HG02885 (cell line): ENCODE results near the gene MACROD1.

Experiments
- ATAC-seq: cut with Tn5 transposase; IDR thresholded peaks from one replicate; pipeline ENCODE4 v1.9.1; 2021; ENCODE audit warnings: mild to moderate bottlenecking; ENCODE audit not compliant: unreplicated experiment, poor library complexity

Gene MACROD1

DNA sequence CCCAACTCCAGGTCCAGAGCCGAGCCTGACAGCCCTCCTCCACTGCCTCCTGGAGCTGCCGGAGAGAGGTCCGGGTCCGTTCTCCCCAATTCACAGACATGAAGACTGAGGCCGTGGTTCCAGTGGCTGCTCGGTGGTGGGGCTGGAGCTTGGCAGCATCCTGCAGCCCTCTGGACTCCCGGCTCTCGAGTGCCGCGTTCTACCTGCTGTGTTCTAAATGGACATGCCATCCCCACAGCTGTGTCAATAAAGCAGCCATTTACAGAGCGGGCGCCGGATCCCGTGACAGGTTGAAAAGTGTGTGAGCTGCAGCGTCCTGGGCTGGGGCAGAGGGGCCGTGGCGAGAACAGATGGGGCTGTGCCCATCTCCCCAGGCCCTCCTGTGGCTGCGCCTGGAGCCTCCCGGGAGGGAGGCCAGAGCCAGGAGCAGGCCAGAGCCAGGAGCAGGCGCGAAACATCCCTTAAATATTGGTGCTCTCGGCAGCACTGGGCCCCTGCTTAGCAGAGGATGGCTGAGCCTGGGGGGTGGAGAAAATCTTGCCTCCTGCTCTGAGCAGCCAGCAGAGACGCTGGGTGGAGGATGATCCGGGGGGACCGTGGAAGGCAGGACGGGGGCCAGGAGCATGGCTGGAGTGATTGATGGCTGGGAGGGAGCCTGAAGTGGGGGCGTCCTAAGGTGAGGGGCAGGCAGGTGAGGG, 84.0 kb downstream of the MACROD1 start:
- no peak for ATAC-seq

DNA sequence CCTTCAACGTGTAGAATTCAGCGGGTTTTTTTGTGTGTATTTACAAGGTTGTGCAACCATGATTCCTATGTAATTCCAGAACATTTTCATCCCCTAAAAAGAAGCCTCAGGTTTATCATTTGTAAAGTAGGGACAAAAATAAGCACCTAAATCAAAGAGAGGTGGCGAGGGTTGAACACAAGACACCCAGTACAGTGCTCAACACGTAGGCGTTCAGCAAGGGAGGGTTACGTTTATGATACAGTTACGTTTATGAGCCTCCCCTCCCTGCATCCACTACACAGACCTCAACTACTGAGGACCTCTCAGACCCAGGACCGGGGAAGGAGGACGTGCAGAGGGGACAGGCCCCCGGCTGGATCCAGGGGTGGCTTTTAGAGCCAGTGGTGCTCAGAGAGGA, 85.5 kb downstream of the MACROD1 start:
- ATAC-seq = no peak

DNA sequence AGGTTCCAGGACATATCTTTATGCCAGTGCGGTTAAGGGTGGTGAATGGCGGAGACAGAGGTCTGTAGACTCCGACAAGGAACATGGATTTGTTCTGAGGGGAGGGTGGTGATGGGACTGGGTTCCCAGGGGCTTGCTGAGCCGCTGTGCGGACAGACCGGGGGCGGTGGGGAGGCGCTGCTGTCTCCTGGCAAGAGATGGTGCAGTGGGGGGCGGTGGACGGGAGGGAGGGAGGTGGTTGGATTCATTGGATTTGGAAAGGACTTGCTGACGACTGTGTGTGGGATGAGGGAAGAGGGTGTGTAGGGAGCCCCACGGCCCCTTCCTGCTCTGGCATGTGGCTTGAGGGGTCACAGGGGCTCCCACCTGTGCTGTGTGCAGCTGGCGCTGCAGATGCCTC, 87.0 kb downstream of the MACROD1 start:
- ATAC-seq = no peak

DNA sequence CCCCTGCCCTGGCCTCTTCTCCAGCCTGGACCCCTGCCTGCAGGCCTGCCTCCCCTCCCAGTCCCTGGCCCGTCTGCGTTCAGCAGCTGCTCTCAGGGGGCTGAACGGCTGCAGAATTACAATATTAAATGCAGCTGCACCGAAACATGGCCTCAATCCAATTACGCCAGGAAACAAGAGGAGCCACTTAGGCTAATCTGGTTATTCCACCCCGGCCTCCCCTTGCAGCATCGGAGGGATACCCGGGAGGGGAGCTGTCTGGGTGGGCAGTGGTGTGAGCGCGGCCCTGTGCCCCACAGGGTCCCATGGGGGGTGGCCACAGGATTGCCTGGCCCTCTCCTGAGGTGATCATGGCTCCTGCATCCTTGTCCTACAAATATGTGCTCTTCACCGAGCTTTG, 87.6 kb downstream of the MACROD1 start:
- ATAC-seq = no peak

DNA sequence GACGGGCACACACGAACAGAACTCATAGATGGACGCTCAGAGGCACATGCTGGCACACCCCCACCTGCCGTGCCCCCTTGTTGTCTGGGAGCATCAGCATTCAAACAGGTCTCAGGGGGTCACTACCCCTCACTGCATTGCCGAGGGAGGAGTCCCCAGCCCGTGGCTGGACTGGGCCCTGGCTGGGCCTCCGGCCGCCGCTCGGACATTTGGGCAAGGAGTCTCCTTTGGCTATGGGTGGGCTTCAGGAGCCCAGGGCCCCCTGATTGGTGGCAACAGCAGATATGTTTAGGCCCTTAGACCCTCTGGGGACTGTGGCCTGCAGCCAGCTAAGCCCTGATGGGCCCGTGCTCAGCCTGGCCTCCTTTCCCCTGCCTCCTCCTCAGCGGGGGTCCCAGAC, 88.3 kb downstream of the MACROD1 start:
- no peak for ATAC-seq

DNA sequence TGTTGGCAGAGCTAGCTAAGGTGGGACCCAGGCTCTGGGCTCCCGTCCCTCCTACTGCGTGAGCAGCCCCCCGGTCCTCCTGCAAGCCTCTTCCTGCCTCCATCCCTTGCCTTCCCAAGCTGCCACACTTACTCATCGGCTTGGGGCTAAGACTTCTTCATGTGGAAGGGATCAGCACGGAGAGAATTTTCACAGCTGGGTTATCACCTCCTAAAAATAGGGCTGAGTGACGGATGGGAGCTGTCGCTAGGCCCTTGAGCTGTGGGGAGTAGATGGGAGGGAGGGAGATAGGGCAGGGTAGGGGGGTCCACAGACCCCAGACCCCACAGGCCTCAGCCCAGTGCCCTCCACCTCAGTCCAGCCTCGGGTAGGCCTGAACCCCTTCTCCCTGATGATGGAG, 89.2 kb downstream of the MACROD1 start:
- no peak for ATAC-seq

DNA sequence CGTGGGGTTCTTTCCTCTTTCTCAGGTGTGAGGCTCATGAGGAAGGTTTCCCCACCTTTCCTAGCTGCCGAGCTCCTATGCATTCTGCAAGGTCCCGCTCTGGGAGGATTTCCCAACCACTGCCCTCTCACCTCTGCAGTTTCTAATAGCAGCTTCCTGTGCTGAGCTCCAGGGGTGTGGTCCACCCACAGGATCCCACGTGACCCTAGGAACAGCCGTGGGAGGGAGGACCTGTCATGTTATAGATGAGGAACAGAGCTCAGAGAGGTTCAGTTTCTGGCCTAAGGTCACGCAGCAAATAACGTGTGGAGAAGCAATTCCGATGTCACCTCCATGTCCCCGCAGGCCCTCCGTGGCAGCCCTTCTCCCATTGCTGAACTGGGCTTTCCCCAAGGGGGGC, 91.7 kb downstream of the MACROD1 start:
- no peak for ATAC-seq

DNA sequence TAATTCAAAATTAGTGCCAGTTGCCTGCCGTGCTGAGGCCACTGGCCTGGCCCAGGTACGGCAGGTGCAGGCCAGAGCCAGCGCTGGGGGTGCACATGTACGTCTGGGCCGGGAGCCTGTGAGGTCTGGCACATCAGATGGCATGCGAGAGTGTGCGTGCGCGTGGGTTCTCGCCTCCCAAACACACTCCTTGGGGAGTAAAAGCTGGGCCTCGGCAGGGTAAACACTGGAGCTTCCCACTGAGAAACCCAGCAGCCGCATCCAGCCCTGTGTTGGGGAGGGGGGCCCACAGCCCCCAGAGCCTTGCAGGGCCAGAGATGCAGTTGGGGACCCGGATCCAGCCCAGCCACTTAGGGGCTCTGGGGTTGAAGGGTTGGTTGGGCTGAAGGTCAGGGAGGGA, 92.4 kb downstream of the MACROD1 start:
- ATAC-seq = no peak

DNA sequence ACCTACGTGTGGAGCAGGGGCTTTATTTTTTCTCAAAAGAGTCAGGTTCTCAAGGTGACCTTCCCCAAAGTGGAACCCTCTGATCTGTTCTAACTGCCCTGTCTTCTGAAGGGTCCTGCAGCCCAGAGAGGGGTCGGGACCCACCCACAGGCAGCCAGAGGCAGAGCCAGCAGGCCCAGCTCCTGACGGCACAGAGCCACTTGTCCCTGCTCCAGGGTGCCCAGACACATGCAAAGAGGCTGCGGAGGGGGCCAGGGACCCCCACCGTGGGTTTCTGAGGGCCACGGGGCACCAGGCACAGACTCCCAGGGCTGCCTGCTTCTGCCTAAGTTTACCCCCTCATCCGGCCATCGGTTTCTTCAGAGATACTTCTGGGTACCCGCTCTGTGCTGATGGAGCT, 93.0 kb downstream of the MACROD1 start:
- ATAC-seq = no peak

DNA sequence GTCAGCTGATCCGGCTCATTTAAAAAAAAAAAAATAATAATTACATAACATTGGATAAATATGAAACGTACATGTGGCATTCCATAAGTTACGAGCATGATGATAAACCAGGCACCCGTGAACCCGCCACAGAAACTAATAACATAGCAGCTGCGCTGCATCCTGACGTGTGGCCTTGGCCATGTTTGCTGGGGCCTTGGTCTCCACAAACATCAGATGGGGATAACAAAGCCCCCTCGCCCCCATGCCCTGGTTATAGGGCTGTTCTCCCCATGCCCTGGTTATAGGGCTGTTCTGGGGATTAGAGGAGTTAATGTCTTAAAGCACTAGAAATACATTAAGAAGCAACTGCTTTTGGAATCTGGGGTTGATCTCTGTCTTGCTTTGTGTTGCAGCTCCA, 93.5 kb downstream of the MACROD1 start:
- no peak for ATAC-seq

DNA sequence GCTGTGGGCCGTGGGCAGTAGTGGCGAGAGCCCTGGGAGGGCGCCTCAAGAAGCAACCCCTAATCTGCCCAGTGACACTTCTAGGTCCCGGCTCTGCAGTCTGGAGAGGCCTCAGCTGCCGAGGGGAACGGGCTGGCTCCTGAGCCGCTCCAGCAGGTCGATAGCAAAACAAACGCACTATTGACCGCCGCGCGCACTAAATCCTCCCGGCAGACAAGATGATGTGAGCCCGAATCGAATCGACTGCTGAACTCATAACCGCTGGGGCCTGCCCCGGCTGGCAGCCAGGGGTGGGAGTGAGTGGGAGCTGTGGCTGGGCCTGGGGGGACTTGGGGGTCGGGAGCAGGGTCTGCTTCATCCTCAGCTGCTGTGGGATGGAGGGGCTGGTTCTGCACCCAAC, 94.1 kb downstream of the MACROD1 start:
- ATAC-seq = no peak

DNA sequence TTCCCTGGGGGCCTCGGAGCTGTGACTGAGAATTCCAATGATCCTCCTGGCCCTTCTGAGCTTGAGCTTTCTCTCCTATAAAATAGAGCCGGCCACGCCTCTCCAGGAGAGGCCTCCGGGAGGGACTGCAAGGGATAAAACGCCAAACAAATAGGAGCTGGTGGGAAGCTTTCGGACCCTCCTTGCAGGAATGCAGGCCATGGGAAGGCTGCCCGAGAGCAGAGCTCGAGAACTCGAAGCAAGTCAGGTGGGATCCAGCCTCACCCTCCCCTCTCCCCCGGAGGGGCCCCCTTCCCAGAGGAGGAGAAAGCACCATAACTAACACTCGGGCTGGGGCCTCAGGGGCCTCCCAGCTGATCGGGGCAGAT, 95.6 kb downstream of the MACROD1 start:
- no peak for ATAC-seq

DNA sequence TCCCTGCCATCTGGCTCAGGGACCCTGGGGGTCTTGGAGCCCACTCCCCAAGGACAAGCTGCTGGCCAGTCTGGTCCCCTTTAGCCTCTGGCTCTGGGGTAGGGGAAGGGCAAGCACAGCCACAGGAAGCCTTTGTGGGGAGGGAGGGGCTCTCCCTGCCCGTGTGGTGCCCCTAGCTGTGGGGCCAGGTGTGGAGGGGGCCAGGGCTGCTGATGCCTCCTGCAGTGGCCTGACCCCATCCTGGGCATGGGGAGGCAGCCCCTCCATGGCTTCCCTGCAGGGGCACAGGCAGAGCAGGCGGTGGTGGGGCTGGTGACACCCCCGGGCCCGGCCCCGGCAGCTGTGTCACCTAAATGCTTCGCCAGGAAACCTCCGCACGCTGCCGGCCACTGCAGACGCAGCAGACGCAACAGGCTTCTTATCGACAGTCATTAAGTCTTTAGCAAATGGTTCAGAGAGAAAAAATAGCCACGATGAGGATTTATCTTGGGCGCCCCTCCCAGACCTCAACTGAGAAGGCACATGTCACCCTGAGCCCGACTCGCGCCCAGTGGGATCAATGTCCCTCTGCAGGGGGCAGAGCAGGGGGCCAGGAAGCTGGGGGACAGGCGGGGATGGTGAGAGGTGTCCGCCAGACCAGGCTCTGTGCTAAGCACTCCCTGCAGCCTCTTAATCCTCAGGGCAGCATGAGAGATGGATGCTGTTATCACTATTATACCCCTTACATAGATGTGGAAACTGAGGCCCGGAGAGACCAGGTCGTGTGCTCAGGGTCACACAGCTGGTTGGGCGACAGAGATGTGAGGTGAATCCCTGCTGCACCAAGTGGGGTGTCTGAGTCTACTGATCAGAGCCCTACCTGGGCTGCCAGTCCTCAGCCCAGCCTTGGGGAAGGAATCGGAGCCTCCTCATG, 96.3 kb downstream of the MACROD1 start:
- ATAC-seq = no peak

DNA sequence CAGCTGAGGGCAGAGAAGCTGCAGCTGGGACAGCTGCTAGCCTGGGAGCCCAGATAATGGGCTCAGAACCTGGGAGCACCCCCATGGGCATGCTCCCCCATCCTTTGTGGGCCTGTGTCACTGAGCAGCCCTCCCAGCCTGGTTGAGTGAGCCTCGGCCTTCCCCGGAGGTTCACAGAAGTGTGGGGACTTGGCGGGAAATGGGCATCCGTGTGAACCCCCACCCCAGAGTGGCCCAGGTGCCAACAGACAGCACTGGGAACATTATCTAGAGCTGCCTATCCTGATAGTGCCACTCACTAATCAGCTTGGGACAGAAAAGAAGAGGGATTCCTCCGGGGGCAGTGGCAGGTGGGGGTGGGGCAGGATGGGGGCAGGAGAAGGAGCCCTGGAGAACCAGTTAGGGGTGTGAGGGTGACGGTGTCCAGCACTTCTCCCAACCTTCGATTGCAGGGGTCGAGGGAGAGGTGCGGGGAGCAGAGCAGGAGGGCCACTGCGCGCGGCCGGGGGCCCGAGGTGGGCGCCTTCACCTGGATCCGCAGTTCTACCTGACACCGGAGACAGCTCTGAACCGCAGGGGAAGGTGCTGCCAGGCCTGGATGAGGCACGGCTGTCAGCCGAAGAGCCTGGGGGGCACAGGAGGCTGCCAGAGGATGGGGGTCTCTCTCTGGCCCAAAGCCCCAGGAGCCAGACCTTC, 97.1 kb downstream of the MACROD1 start:
- no peak for ATAC-seq

DNA sequence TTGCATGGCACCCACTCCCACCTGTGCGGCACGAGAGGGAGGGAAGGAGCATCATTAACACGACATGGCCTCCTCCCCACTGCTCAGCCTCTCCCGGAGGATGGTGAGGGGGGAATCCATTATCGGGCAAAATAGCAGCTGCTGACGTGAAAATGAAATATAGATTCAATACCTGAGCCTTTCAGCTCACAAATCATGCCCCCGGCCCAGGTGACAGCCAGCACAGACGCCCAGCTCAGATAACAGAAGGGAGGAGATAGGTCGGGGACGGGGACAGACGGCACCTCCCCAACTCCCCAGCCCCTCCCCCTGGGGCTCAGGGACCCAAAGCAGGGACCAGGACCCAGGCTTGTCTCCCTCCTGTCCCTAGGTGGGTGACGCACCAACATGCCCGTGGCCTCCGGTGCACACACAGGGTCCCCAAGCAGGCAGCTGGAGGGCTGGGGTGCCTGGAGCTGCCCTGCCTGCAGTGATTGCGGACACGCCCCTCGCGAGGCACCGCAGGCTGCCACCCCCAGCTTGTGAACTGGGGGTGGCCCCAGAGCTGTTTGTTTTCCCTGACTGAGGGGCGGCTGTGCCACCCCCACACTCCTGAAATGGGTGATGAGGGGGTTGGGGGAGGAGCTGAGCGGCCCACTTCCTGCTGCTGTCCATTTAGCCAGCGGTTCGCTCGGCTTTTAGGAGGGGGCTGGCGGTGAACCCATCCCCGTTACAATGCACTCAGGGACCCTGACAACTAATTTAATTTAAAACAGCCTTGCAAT, 98.5 kb downstream of the MACROD1 start:
- no peak for ATAC-seq

DNA sequence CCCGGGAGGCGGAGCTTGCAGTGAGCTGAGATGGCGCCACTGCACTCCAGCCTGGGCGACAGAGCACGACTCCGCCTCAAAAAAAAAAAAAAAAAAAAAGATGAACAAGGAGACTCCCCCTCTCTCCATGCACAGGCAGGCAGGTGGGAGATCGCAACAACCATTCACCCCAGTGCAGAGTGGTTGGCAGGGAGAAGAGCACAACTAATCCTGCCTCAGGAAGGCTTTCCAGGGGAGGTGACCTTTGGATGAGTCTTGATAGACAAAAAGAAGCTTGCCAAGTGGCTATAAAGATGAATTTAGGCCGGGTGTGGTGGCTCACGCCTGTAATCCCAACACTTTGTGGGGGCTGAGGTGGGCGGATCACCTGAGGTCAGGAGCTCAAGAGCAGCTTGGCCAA, 100.2 kb downstream of the MACROD1 start:
- ATAC-seq = no peak

DNA sequence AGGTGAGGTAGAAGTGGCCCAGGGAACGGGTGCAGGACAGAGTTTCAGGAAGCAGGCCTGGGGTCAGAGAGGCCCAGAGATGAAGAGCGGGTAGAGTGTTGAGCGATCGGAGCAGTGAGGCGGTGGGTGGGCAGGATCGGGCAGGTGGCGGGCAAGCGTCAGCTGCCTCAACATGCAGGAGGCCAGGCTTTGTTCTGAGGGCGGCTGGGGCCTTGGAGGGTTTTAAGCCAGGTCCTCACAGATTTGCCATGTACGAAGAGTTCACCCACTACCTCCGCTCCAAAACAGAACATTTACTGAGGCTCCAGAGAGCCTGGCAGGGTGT, 100.8 kb downstream of the MACROD1 start:
- ATAC-seq = no peak

DNA sequence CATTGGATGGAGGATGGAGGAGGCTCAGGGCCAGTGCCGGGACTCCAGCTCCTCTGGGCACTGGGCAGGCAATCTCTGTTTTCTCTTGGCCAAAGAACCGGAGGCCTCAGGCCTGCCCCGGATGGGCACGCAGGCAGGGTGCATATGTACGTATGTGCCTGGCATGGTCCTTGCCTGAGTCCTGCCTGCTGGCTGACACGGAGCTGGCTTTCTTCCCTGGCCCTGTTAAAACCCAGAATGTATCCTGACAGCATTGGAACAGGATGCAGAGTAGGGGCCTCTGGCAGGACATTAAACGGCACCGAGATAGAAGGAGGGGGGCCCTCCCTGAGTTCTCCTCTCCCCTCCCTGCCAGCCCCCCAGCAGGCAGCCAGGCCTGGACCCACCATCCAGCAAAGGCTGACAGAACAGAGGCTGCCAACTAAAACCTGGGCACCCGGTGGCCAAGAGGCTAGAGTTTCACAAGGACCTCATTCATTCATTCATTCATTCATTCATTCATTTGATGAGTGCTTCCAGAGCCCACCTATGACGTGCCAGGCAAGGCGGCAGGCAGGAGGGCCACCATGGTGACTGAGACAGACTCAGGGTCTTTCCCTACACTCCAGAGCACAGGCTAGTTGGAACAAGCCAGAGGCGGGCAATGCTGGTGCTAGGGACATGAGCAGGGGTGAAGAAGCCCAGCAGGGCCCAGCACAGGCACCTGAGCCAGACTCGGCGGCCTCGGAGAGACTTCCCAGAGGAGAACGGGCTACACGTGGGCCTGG, 101.4 kb downstream of the MACROD1 start:
- no peak for ATAC-seq

DNA sequence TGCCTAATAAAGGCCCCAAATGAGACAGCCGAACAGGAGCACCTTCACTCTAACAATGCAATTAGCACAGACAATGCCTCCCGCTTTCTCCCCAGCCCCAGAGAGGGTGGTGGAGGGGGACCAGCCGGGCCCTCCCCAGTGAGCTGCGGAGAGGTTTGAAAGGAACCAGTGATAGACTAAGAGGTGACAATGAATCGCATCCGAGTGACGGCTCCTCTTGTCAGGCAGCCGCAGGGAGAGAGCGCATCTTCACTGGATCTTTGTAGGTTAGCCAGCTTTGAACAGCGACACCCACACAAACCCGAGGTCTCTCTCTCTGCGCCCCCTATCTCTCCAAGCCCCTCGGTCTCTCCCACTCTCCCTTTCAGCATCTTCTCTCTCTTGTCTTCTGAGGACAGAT, 102.1 kb downstream of the MACROD1 start:
- no peak for ATAC-seq
